AG10803 (cell line): Measurements from ENCODE around the gene TWIST2.

ENCODE experiments used
- DNase-seq: peaks from one replicate; pipeline ENCODE4 v3.0.0; 2010; ENCODE audit warnings: low read depth
- H3K4me3 ChIP-seq: 2 replicates; pipeline ENCODE4 v1.5.1; 2011; ENCODE audit warnings: mild to moderate bottlenecking, low read length, control low read depth
- TF ChIP-seq, protein P1 (sequence below): conservative IDR thresholded peaks from 2 replicates; pipeline ENCODE4 v1.5.1; 2011; ENCODE audit warnings: mild to moderate bottlenecking, low read length, control low read depth, inconsistent platforms

Gene TWIST2

GRCh38 chr2:238872628-238873380 lies 24.9 kb downstream of the TWIST2 start:
- TF ChIP-seq, protein P1, sequence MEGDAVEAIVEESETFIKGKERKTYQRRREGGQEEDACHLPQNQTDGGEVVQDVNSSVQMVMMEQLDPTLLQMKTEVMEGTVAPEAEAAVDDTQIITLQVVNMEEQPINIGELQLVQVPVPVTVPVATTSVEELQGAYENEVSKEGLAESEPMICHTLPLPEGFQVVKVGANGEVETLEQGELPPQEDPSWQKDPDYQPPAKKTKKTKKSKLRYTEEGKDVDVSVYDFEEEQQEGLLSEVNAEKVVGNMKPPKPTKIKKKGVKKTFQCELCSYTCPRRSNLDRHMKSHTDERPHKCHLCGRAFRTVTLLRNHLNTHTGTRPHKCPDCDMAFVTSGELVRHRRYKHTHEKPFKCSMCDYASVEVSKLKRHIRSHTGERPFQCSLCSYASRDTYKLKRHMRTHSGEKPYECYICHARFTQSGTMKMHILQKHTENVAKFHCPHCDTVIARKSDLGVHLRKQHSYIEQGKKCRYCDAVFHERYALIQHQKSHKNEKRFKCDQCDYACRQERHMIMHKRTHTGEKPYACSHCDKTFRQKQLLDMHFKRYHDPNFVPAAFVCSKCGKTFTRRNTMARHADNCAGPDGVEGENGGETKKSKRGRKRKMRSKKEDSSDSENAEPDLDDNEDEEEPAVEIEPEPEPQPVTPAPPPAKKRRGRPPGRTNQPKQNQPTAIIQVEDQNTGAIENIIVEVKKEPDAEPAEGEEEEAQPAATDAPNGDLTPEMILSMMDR, result peak; percentile 33
- DNase-seq, result no peak
- no peak overlapping the region for H3K4me3 ChIP-seq

GRCh38 chr2:238873381-238873801 lies 25.5 kb downstream of the TWIST2 start:
- DNase-seq, result no peak
- TF ChIP-seq, protein P1, result no peak
- H3K4me3 ChIP-seq, result no peak overlapping the region

DNA sequence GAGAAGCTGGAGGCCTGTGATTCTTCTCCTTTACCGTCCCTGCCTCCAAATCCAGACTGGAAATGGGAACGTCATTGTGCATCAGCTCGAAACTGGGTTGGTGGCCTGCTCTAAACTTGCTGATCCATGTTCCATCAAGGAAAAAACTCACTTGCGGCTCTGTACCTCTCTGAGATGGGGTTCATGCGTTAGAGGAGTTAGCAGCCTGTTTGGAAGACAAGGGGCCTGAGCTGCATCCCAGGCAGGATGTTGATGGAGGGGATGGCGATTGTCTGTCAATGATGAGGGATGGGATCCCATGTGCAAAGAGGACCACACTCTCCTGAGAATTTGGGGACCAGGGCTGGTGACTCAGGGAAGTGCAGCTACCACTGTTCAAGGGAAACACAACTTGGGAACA lies 26.0 kb downstream of the TWIST2 start:
- no peak for DNase-seq
- no peak overlapping the region for H3K4me3 ChIP-seq
- TF ChIP-seq, protein P1, result no peak

- TF ChIP-seq, protein P1, result peak; percentile 37
Observed at GRCh38 chr2:238874330-238875050, 26.6 kb downstream of the TWIST2 start.

GRCh38 chr2:238875101-238875470 lies 27.2 kb downstream of the TWIST2 start:
- H3K4me3 ChIP-seq, result no peak overlapping the region

More at GRCh38 chr2:238874330-238875050, 26.6 kb downstream of the TWIST2 start:
- DNase-seq, result no peak
- H3K4me3 ChIP-seq, result no peak overlapping the region

GRCh38 chr2:238875471-238876231 lies 27.8 kb downstream of the TWIST2 start:
- no peak overlapping the region for H3K4me3 ChIP-seq
- TF ChIP-seq, protein P1, result no peak
- DNase-seq, result peak; percentile 41

More at GRCh38 chr2:238875101-238875470, 27.2 kb downstream of the TWIST2 start:
- TF ChIP-seq, protein P1, result peak; percentile 57
- peak; percentile 70 for DNase-seq
